ENCODE data around the gene CPA3.

Gene CPA3

DNA sequence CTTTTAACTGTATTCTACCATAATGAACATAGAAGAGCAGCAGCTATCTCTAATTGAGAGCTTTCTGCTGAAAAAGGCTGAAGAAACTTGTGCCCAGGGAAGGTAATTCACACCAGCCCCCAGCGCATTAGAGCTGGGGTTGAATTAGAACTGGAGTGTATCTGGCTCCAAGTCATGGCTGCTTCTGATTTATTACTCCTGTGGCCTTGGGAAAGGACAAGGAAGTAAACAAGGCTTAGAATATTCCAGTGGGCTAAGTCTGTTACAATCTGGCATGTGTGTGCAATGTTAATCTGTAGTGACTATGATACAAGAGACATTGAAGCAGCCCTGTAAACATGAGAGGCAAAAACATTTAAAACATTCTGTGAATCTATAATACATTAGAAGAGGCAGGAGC is 18.1 kb downstream of the CPA3 start:
- Histone ChIP-seq H3K27ac (ENCODE audit: low read depth, low read length) (no peak overlapping the region), H3K4me3 (ENCODE audit: low read depth, low read length) (no peak overlapping the region), H3K79me2 (ENCODE audit: control insufficient read depth, insufficient read depth, low read length, unreplicated experiment) (no peaks in the 10 kb centered on the region), H3K4me1 (ENCODE audit: control insufficient read depth, insufficient read depth, low read length, unreplicated experiment) (peaks cover 32% of the 10 kb centered on the region), H3K36me3 (ENCODE audit: insufficient read depth, low read length) (no peaks in the 10 kb centered on the region), H2AFZ (ENCODE audit: low read length, unreplicated experiment) (peak overlapping the region; percentile 43), H3K27me3 (ENCODE audit: insufficient read depth, low read length) (no peaks in the 10 kb centered on the region)

DNA sequence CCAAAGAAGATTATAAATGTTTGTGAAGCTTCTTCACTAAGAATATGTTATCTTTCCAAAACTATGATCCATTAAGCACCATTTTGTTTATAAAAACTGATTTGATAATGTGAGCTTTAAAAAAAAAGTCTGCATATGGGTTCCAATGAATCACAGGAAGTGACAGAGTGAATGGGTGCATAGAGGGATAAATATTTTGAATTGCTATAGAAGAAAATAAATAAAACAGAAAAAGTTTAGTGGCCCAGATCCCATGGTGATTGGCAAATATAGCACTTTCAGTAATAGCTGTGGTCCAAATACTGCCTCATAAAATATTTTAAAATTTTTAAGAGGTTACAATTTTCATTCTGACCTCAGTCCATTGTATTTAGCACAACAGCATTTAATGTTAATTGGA is 19.2 kb downstream of the CPA3 start:
- H3K4me1 ChIP-seq (ENCODE audit: control insufficient read depth, insufficient read depth, low read length, unreplicated experiment) = peaks cover 29% of the 10 kb centered on the region
- H3K36me3 ChIP-seq (ENCODE audit: insufficient read depth, low read length) = no peaks in the 10 kb centered on the region
- H2AFZ ChIP-seq (ENCODE audit: low read length, unreplicated experiment) = no peak overlapping the region
- peak overlapping the region; percentile 51; the same call in 1 of the 2 replicates for H3K27ac ChIP-seq (ENCODE audit: low read depth, low read length)
- no peaks in the 10 kb centered on the region for H3K79me2 ChIP-seq (ENCODE audit: control insufficient read depth, insufficient read depth, low read length, unreplicated experiment)
- no peaks in the 10 kb centered on the region for H3K27me3 ChIP-seq (ENCODE audit: insufficient read depth, low read length)
- no peak overlapping the region for H3K4me3 ChIP-seq (ENCODE audit: low read depth, low read length)

DNA sequence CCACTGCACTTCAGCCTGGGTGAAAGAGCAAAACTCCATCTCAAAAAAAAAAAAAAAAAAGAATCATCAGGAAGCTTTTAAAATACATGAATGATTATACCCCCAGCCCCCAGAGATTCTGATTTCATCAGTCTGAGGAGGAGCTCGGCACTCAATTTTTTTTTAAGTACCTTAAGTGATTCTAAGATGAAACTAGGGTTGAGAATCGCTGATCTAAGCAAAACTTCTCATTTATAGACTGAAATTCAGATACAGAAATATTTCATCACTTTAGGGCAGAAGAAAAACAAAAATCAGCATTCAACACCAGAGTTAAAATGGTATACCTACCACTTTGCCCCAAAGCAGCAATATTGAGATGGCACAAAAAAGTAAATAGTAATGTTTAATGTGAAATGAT is 24.7 kb downstream of the CPA3 start:
- Histone ChIP-seq H3K4me1 (ENCODE audit: control insufficient read depth, insufficient read depth, low read length, unreplicated experiment) (no peaks in the 10 kb centered on the region), H3K36me3 (ENCODE audit: insufficient read depth, low read length) (no peaks in the 10 kb centered on the region), H2AFZ (ENCODE audit: low read length, unreplicated experiment) (no peak overlapping the region), H3K79me2 (ENCODE audit: control insufficient read depth, insufficient read depth, low read length, unreplicated experiment) (no peaks in the 10 kb centered on the region), H3K27ac (ENCODE audit: low read depth, low read length) (no peak overlapping the region), H3K27me3 (ENCODE audit: insufficient read depth, low read length) (no peaks in the 10 kb centered on the region), H3K4me3 (ENCODE audit: low read depth, low read length) (no peak overlapping the region)

DNA sequence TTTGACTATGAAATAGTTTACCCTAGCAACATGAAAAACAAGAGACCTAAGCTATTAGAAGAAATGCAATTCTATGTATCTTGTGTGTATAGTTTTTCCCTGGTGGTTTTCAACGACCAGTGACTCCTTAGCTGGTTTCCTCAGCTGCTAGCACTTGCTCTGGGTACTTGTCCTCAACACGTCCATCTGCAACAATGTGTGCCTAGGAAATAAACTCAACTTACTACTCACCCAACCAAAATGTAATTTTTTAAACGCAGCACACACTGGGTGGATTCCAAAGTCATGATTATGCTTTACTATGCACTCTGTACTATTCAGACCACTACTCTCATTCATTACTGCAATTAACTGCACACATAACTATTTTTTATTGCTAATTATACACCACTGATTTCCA is 31.0 kb downstream of the CPA3 start:
- no peaks in the 10 kb centered on the region for H3K4me1 ChIP-seq (ENCODE audit: control insufficient read depth, insufficient read depth, low read length, unreplicated experiment)
- H3K4me3 ChIP-seq (ENCODE audit: low read depth, low read length) = no peak overlapping the region
- H3K27me3 ChIP-seq (ENCODE audit: insufficient read depth, low read length) = no peaks in the 10 kb centered on the region
- H3K27ac ChIP-seq (ENCODE audit: low read depth, low read length) = no peak overlapping the region
- no peaks in the 10 kb centered on the region for H3K79me2 ChIP-seq (ENCODE audit: control insufficient read depth, insufficient read depth, low read length, unreplicated experiment)
- no peak overlapping the region for H2AFZ ChIP-seq (ENCODE audit: low read length, unreplicated experiment)
- H3K36me3 ChIP-seq (ENCODE audit: insufficient read depth, low read length) = no peaks in the 10 kb centered on the region

GRCh38 chr3:148901987-148902791 is 37.1 kb downstream of the CPA3 start:
- Histone ChIP-seq H2AFZ (ENCODE audit: low read length, unreplicated experiment) (no peak overlapping the region), H3K4me3 (ENCODE audit: low read depth, low read length) (peak overlapping the region; percentile 51), H3K79me2 (ENCODE audit: control insufficient read depth, insufficient read depth, low read length, unreplicated experiment) (no peaks in the 10 kb centered on the region), H3K4me1 (ENCODE audit: control insufficient read depth, insufficient read depth, low read length, unreplicated experiment) (peaks cover 21% of the 10 kb centered on the region), H3K27me3 (ENCODE audit: insufficient read depth, low read length) (no peaks in the 10 kb centered on the region), H3K36me3 (ENCODE audit: insufficient read depth, low read length) (no peaks in the 10 kb centered on the region), H3K27ac (ENCODE audit: low read depth, low read length) (peak overlapping the region; percentile 91)

GRCh38 chr3:148903022-148903442 is 37.9 kb downstream of the CPA3 start:
- Histone ChIP-seq H2AFZ (ENCODE audit: low read length, unreplicated experiment) (peak overlapping the region; percentile 36), H3K27me3 (ENCODE audit: insufficient read depth, low read length) (no peaks in the 10 kb centered on the region), H3K79me2 (ENCODE audit: control insufficient read depth, insufficient read depth, low read length, unreplicated experiment) (no peaks in the 10 kb centered on the region), H3K4me3 (ENCODE audit: low read depth, low read length) (peak overlapping the region; percentile 51), H3K4me1 (ENCODE audit: control insufficient read depth, insufficient read depth, low read length, unreplicated experiment) (peaks cover 21% of the 10 kb centered on the region), H3K36me3 (ENCODE audit: insufficient read depth, low read length) (no peaks in the 10 kb centered on the region), H3K27ac (ENCODE audit: low read depth, low read length) (peak overlapping the region; percentile 91)

GRCh38 chr3:148903941-148904340 is 38.8 kb downstream of the CPA3 start:
- H2AFZ ChIP-seq (ENCODE audit: low read length, unreplicated experiment) = peak overlapping the region; percentile 18
- no peaks in the 10 kb centered on the region for H3K27me3 ChIP-seq (ENCODE audit: insufficient read depth, low read length)
- H3K79me2 ChIP-seq (ENCODE audit: control insufficient read depth, insufficient read depth, low read length, unreplicated experiment) = no peaks in the 10 kb centered on the region
- no peak overlapping the region for H3K4me3 ChIP-seq (ENCODE audit: low read depth, low read length)
- H3K36me3 ChIP-seq (ENCODE audit: insufficient read depth, low read length) = no peaks in the 10 kb centered on the region
- peaks cover 21% of the 10 kb centered on the region for H3K4me1 ChIP-seq (ENCODE audit: control insufficient read depth, insufficient read depth, low read length, unreplicated experiment)
- H3K27ac ChIP-seq (ENCODE audit: low read depth, low read length) = no peak overlapping the region

- H3K27me3 ChIP-seq (ENCODE audit: insufficient read depth, low read length) = no peaks in the 10 kb centered on the region
- no peak overlapping the region for H3K27ac ChIP-seq (ENCODE audit: low read depth, low read length)
- H3K79me2 ChIP-seq (ENCODE audit: control insufficient read depth, insufficient read depth, low read length, unreplicated experiment) = no peaks in the 10 kb centered on the region
- H3K4me3 ChIP-seq (ENCODE audit: low read depth, low read length) = no peak overlapping the region
- H3K36me3 ChIP-seq (ENCODE audit: insufficient read depth, low read length) = no peaks in the 10 kb centered on the region
- peaks cover 15% of the 10 kb centered on the region for H3K4me1 ChIP-seq (ENCODE audit: control insufficient read depth, insufficient read depth, low read length, unreplicated experiment)
- H2AFZ ChIP-seq (ENCODE audit: low read length, unreplicated experiment) = no peak overlapping the region
Observed at GRCh38 chr3:148906667-148907066, 41.6 kb downstream of the CPA3 start.

DNA sequence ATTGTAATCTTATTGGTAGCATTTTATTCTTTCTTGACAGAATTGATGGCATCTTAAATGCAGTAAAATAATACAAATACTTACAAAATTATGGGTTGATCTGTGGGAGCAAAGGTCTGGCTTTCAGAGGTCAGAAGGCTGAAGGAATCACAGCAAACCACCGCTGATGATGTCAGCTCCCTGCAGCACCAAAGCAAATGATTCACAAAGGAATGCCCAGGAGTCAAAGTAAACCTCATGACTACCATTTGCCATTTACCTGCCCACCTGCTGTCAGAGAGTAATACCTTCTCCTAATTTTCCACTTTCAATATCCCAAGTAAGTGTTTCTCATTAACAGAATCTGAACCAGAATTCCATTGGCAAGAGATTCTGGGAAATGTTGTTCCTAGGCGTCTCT is 46.1 kb downstream of the CPA3 start:
- no peaks in the 10 kb centered on the region for H3K27me3 ChIP-seq (ENCODE audit: insufficient read depth, low read length)
- no peaks in the 10 kb centered on the region for H3K36me3 ChIP-seq (ENCODE audit: insufficient read depth, low read length)
- H3K4me1 ChIP-seq (ENCODE audit: control insufficient read depth, insufficient read depth, low read length, unreplicated experiment) = no peaks in the 10 kb centered on the region
- no peak overlapping the region for H3K4me3 ChIP-seq (ENCODE audit: low read depth, low read length)
- no peaks in the 10 kb centered on the region for H3K79me2 ChIP-seq (ENCODE audit: control insufficient read depth, insufficient read depth, low read length, unreplicated experiment)
- no peak overlapping the region for H3K27ac ChIP-seq (ENCODE audit: low read depth, low read length)
- H2AFZ ChIP-seq (ENCODE audit: low read length, unreplicated experiment) = no peak overlapping the region

- no peak overlapping the region for H3K27ac ChIP-seq (ENCODE audit: low read depth, low read length)
- no peaks in the 10 kb centered on the region for H3K27me3 ChIP-seq (ENCODE audit: insufficient read depth, low read length)
- H3K4me3 ChIP-seq (ENCODE audit: low read depth, low read length) = no peak overlapping the region
- H3K36me3 ChIP-seq (ENCODE audit: insufficient read depth, low read length) = no peaks in the 10 kb centered on the region
- no peaks in the 10 kb centered on the region for H3K79me2 ChIP-seq (ENCODE audit: control insufficient read depth, insufficient read depth, low read length, unreplicated experiment)
- no peaks in the 10 kb centered on the region for H3K4me1 ChIP-seq (ENCODE audit: control insufficient read depth, insufficient read depth, low read length, unreplicated experiment)
- H2AFZ ChIP-seq (ENCODE audit: low read length, unreplicated experiment) = no peak overlapping the region
Observed at GRCh38 chr3:148911592-148911991, 46.5 kb downstream of the CPA3 start.

GRCh38 chr3:148914936-148915690 is 50.0 kb downstream of the CPA3 start:
- Histone ChIP-seq H3K79me2 (ENCODE audit: control insufficient read depth, insufficient read depth, low read length, unreplicated experiment) (no peaks in the 10 kb centered on the region), H3K27me3 (ENCODE audit: insufficient read depth, low read length) (no peaks in the 10 kb centered on the region), H3K36me3 (ENCODE audit: insufficient read depth, low read length) (no peaks in the 10 kb centered on the region), H2AFZ (ENCODE audit: low read length, unreplicated experiment) (no peak overlapping the region), H3K27ac (ENCODE audit: low read depth, low read length) (no peak overlapping the region), H3K4me1 (ENCODE audit: control insufficient read depth, insufficient read depth, low read length, unreplicated experiment) (no peaks in the 10 kb centered on the region), H3K4me3 (ENCODE audit: low read depth, low read length) (no peak overlapping the region)

Data from ACC112 (cell line).